Lung (tissue), 12 donors: Measurements from ENCODE around the gene ANKHD1. TPM values are rescaled to one million over a fixed set of nuclear protein-coding genes. Genes with fewer than 3 reads are reported as not detected.

Experiments
- ATAC-seq: fragments of 200-7000 bp; cut with Tn5 transposase; one replicate; pipeline ENCODE4 v1.9.1; 2020; ENCODE audit warnings: moderate number of reproducible peaks; ENCODE audit not compliant: insufficient read depth, low FRiP score
- DNase-seq, 3 donors: peaks; one replicate each; pipeline ENCODE4 v3.0.0-alpha.2; 2013 to 2017
- H3K27ac ChIP-seq, 2 donors: one replicate each; pipeline ENCODE4 v1.5.1; 2013; ENCODE audit warnings: mild to moderate bottlenecking in 2 of 2, moderate library complexity in 2 of 2, control low read depth in 1 of 2, inconsistent platforms in 1 of 2, low read depth in 1 of 2, low read length in 1 of 2
- H3K27me3 ChIP-seq, 3 donors: one replicate each; pipeline ENCODE4 v1.5.1; 2013; ENCODE audit warnings: low read length in 2 of 3; ENCODE audit not compliant: control insufficient read depth in 3 of 3, insufficient read depth in 3 of 3
- H3K36me3 ChIP-seq, 4 donors: one replicate each; pipeline ENCODE4 v1.5.1; 2013; ENCODE audit warnings: low read length in 4 of 4, mild to moderate bottlenecking in 1 of 4, moderate library complexity in 1 of 4; ENCODE audit not compliant: control insufficient read depth in 4 of 4, insufficient read depth in 4 of 4
- H3K4me1 ChIP-seq, 5 donors: one replicate each; pipeline ENCODE4 v1.5.1; 2013; ENCODE audit warnings: low read length in 5 of 5, mild to moderate bottlenecking in 2 of 5, moderate library complexity in 1 of 5; ENCODE audit not compliant: control insufficient read depth in 5 of 5, insufficient read depth in 5 of 5
- H3K4me3 ChIP-seq: one replicate; pipeline ENCODE4 v1.5.1; 2013; ENCODE audit warnings: mild to moderate bottlenecking, control low read depth, moderate library complexity
- H3K9ac ChIP-seq, 2 donors: one replicate each; pipeline ENCODE4 v1.5.1; 2013; ENCODE audit warnings: low read length in 2 of 2, control low read depth in 1 of 2; ENCODE audit not compliant: insufficient read depth in 1 of 2
- H3K9me3 ChIP-seq, 4 donors: one replicate each; pipeline ENCODE4 v1.5.1; 2013; ENCODE audit warnings: low read length in 3 of 4, mild to moderate bottlenecking in 1 of 4, moderate library complexity in 1 of 4; ENCODE audit not compliant: control insufficient read depth in 4 of 4, insufficient read depth in 3 of 4
- WGBS, 2 donors: extraction: QIAGEN DNeasy Blood & Tissue Kit; methylation state at CpG; one replicate each; pipeline ENCODE4 v1.1.7; 2013; 5-methylcytosine and 5-hydroxymethylcytosine counted together
- polyA plus RNA-seq, 2 donors: library from polyadenylated mRNA; stranded (reverse); fragments of 200-250 nt; gene quantifications; one replicate each; pipeline ENCODE4 v1.2.1, GENCODE V29; 2013
- total RNA-seq, 2 donors: library from RNA; depleted of rRNA in 1 of 2; stranded (reverse); fragments of >200 nt in 1 of 2; gene quantifications; one replicate each; pipeline ENCODE4 v1.2.1, GENCODE V29; 2014 to 2021
- TF ChIP-seq, protein P1 (sequence below): IDR thresholded peaks from 2 replicates; pipeline ENCODE4 v1.5.1; 2012; ENCODE audit warnings: mild to moderate bottlenecking; ENCODE audit errors: control extremely low read depth, extremely low read depth
- donor health status: control.
- donor health status: control.
- donor health status: Bipolar disorder and iron deficiency.
- donor health status: healthy.
- donor health status: DM: yes; HTN: yes; CAD: no.

Gene ANKHD1
- total and polyA plus RNA-seq, 4 donors = 53.0 to 200 (median 90.8) TPM

DNA sequence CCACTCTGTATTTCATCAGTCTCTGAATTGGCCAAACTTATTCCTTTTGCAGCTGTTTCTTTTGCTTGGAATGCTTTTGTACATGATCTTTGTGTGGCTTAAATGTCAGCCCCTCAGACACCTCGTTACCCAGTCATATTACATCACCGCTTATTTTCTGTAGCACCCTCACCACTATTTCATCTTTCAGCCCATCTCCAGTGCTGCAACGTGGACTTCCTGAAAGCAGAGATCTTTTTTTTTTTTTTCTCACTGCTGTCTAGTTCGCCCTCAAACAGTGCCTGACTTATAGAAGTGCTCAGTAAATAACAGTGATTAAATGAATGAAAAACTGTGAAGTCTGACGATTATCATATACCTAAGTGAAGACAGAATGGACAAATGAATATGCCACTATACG is 154.8 kb downstream of the ANKHD1 start:
- TF ChIP-seq, protein P1, sequence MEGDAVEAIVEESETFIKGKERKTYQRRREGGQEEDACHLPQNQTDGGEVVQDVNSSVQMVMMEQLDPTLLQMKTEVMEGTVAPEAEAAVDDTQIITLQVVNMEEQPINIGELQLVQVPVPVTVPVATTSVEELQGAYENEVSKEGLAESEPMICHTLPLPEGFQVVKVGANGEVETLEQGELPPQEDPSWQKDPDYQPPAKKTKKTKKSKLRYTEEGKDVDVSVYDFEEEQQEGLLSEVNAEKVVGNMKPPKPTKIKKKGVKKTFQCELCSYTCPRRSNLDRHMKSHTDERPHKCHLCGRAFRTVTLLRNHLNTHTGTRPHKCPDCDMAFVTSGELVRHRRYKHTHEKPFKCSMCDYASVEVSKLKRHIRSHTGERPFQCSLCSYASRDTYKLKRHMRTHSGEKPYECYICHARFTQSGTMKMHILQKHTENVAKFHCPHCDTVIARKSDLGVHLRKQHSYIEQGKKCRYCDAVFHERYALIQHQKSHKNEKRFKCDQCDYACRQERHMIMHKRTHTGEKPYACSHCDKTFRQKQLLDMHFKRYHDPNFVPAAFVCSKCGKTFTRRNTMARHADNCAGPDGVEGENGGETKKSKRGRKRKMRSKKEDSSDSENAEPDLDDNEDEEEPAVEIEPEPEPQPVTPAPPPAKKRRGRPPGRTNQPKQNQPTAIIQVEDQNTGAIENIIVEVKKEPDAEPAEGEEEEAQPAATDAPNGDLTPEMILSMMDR = no peak
- Histone ChIP-seq H3K9me3 (no peaks in the 10 kb centered on the region), H3K4me3 (no peak overlapping the region), H3K9ac (peak overlapping the region; percentile 36 to 72), H3K36me3 (peaks cover 0 to 19% (median 4%) of the 10 kb centered on the region in 4 donors), H3K27me3 (no peaks in the 10 kb centered on the region), H3K27ac (no peak overlapping the region), H3K4me1 (peaks cover 0 to 17% (median 9%) of the 10 kb centered on the region in 5 donors)
- no peak for ATAC-seq
- DNase-seq = peak in 2 of 3 donors; percentile 68 to 78
- WGBS, 2 donors = 2 to 6% methylated on average over 6 of the region's 6 CpGs

DNA sequence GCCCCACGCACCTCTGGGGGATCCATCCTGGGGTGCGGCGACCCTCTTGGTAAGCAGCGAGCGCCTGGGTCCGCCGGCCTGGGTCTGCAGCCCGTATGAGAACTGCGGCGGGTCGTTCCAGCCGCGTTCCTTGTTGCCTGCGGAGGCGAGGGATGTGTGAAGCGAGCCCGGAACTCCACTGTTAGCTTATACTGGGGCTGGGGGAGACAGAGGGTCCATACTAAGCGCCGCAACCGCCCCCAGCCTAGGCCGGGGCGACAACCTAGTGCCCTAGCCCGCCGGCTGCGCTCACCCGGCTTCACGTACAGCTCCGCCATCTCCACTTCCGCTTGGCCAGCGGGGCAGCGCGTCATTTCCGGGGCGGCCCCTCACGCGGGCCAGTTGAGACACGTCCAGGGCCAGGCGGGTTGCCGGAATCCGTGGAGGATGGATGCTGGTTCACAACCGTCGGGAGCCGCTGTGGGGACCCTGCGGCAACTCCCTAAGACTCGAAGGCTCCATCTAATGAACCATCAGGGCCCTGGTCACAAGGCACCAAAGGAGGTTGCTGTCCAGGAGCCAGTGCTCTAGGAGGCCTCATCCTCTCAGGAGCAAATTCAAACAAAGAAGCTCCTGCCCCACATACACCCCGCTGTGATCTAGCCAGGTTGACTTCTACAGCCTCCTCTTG is 155.6 kb downstream of the ANKHD1 start, which contains the start of gene SRA1:
SRA1 (minus strand) TSS at position 338 of the 670 bp plus-strand sequence; CDS start at position 317, 21 bp downstream.
- Histone ChIP-seq H3K4me3 (peak within 1 kb of the TSS; percentile 94), H3K9me3 (no peaks in the 10 kb centered on the region), H3K36me3 (peaks cover 0 to 15% (median 4%) of the 10 kb centered on the region in 4 donors), H3K9ac (peak within 1 kb of the TSS; percentile 45 to 72), H3K4me1 (peaks cover 1 to 17% (median 9%) of the 10 kb centered on the region in 5 donors), H3K27me3 (no peaks in the 10 kb centered on the region), H3K27ac (peak within 1 kb of the TSS; percentile 97 to 99)
- peak; percentile 95 for ATAC-seq
- 1% methylated on average over 45 to 46 of the region's 46 CpGs for WGBS, 2 donors
- TF ChIP-seq, protein P1 = no peak
- peak; percentile 94 to 95 (median 94) for DNase-seq

DNA sequence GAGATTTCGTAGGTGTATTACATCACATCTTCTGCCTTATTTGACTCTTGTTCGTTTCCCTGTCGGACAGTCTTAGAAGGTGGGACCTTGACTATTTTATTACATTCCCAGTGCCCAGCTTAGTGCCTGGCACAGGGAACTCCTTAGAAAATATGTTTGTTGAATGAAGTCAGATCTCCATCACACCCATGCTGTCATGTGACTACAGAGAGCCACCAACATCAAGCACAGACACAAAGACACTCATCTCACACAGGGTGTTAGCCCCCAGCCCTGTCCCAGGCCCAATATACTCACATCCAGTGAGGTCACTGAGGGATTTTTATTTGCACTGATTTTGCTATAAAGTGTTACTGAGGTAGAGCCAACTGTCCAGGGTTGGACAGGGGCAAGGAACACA is 156.3 kb downstream of the ANKHD1 start:
- H3K9me3 ChIP-seq = no peaks in the 10 kb centered on the region
- peaks cover 2 to 17% (median 9%) of the 10 kb centered on the region in 5 donors for H3K4me1 ChIP-seq
- DNase-seq = no peak
- no peaks in the 10 kb centered on the region for H3K27me3 ChIP-seq
- H3K9ac ChIP-seq = peak overlapping the region in 1 of 2 donors; percentile 45
- 73 to 78% methylated on average over 3 of the region's 3 CpGs for WGBS, 2 donors
- TF ChIP-seq, protein P1 = no peak
- peaks cover 0 to 15% (median 4%) of the 10 kb centered on the region in 4 donors for H3K36me3 ChIP-seq
- H3K27ac ChIP-seq = peak overlapping the region; percentile 97 to 99
- no peak overlapping the region for H3K4me3 ChIP-seq
- no peak for ATAC-seq
